ENCODE data around the gene UST. TPM values are rescaled to one million over a fixed set of nuclear protein-coding genes. Genes with fewer than 3 reads are reported as not detected.

Gene UST
- total RNA-seq, 1 donor = 13.0 TPM

DNA sequence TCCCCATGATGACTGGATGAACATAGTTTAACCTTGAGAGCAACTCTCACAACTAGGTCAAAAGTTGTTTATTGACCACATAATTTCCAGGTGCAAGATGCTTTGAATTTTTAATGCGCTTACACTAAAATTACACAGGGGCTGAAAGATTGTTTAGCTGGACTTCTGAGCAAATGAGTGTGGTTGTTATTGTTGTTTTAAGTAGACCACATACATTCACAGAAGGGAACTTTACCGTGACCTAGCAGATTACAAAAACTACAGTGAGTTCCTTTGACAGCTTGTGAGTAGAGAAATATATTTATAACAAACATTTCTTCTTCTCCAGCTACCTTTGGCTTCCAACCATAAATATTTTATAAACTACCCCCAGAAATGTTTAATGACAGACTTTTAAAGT is 178.9 kb downstream of the UST start:
- no peak overlapping the region for H3K4me3 ChIP-seq (ENCODE audit: low read depth, low read length)
- no peak for DNase-seq (ENCODE audit: low read depth)
- TF ChIP-seq, protein P1, sequence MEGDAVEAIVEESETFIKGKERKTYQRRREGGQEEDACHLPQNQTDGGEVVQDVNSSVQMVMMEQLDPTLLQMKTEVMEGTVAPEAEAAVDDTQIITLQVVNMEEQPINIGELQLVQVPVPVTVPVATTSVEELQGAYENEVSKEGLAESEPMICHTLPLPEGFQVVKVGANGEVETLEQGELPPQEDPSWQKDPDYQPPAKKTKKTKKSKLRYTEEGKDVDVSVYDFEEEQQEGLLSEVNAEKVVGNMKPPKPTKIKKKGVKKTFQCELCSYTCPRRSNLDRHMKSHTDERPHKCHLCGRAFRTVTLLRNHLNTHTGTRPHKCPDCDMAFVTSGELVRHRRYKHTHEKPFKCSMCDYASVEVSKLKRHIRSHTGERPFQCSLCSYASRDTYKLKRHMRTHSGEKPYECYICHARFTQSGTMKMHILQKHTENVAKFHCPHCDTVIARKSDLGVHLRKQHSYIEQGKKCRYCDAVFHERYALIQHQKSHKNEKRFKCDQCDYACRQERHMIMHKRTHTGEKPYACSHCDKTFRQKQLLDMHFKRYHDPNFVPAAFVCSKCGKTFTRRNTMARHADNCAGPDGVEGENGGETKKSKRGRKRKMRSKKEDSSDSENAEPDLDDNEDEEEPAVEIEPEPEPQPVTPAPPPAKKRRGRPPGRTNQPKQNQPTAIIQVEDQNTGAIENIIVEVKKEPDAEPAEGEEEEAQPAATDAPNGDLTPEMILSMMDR (IDR thresholded peaks at IDR 0.05; ENCODE audit: insufficient read depth, low read depth, low read length) = no peak

DNA sequence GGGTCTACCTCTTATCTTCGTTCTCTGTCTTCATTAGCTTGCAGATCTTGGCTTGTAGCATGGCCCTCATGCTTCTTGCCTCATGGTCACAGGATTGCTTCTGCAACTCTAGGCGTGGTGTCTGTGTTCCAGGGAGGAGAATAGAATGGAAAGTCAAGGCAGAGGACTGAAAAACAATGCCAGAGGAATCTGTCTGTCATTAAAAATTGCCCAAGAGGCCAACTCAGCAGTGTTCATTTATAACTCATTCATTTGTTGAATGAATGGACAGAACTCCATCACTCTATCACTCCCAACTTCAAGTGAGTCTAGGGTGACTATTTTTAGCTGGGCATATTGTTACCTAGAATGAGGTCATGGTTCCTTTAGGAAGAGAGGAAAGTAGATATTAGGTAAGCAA is 179.6 kb downstream of the UST start:
- H3K4me3 ChIP-seq (ENCODE audit: low read depth, low read length) = no peak overlapping the region
- no peak for DNase-seq (ENCODE audit: low read depth)
- TF ChIP-seq, protein P1 (IDR thresholded peaks at IDR 0.05; ENCODE audit: insufficient read depth, low read depth, low read length) = no peak

DNA sequence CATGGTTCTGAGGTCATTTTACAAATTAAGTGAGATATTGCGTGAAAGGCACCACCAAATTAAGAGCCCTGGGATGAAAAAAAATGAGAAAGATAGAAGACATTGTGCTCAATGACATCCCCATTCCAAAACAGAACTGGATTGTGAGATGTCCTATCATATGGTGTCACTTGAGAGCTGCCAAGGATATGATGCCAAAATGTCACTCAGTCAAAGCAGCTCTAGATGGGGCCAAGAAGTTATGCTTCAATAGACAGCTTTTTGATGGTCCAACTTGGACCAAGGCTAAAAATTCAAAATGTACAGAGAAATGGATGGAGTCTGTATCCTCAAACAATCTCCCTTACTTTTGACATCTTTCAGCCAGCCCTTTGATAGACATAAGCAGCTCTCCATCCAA is 180.8 kb downstream of the UST start:
- no peak for DNase-seq (ENCODE audit: low read depth)
- TF ChIP-seq, protein P1 (IDR thresholded peaks at IDR 0.05; ENCODE audit: insufficient read depth, low read depth, low read length) = no peak
- no peak overlapping the region for H3K4me3 ChIP-seq (ENCODE audit: low read depth, low read length)

DNA sequence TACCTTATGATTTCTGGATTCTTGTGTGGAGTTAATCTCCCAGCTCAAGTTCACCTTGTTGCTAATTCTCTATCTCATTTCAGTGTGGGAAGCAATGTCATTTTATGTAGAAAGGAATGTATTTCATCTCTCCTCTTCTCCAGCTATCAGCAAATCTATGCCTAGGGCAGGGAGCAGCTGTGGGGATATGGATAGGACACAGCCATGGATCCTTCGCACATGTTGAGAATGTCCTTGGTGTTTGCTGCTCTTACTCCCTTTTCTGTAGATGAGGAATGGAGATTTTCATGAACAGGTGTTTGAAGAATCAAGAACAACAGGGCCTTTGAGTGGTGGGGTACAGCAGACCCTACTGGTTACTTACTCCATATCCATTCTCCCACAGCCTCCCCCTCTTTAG is 182.0 kb downstream of the UST start:
- TF ChIP-seq, protein P1 (IDR thresholded peaks at IDR 0.05; ENCODE audit: insufficient read depth, low read depth, low read length) = no peak
- no peak for DNase-seq (ENCODE audit: low read depth)
- H3K4me3 ChIP-seq (ENCODE audit: low read depth, low read length) = no peak overlapping the region

DNA sequence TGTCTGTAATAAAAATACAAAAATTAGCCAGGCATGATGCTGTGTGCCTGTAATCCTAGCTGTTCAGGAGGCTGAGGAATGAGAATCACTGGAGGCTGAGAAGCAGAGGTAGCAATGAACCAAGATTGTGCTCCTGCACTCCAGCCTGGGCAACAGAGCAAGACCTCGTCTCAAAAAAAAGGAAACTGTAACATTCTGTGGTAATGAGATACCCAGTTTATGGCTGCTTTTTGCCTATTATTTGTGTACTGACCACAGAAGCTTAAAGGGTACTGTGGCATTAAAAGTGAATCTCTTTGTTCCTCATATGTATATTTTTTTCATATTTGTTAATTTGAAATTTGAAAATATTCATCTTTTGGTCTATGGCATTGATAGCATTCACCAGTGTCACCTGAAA is 185.4 kb downstream of the UST start:
- TF ChIP-seq, protein P1 (IDR thresholded peaks at IDR 0.05; ENCODE audit: insufficient read depth, low read depth, low read length) = no peak
- H3K4me3 ChIP-seq (ENCODE audit: low read depth, low read length) = no peak overlapping the region
- DNase-seq (ENCODE audit: low read depth) = no peak

DNA sequence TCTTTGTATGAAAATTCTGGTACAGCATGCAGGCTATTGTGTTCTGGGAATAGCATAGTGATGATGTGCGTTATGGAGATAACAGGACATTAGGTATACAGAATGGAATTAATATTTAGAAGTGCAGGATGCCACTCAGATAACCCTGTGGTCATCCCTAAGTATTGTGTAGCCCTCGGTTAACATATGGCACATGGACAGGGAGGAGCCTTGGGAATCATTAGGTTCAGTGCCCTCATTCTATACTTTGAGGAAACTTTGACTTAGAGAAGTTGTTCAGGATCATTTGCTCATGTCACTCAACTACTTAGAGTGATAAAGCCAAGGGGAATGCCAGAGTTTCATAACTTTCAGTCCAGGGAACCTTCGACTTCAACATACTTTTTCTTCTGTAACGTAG is 185.9 kb downstream of the UST start:
- TF ChIP-seq, protein P1 (IDR thresholded peaks at IDR 0.05; ENCODE audit: insufficient read depth, low read depth, low read length) = no peak
- H3K4me3 ChIP-seq (ENCODE audit: low read depth, low read length) = no peak overlapping the region
- no peak for DNase-seq (ENCODE audit: low read depth)

DNA sequence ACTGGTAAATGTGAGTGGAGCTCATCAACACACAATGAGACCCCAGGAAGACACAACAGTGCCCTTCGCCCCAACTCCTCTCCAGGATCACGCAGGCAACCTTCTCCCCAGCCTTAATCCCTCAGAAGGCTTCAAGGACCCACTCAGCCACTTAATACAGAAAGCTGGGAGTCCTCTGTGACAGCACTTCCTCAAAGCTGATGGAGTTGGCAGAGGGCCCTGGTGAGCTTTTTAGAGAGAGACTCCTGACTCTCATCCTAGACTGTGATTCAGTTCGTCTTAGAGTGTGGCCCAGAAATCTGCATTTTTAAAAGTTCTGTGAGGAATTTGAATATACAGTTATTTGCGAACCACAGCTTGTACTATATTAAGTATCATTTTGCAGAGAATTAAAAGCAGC is 187.7 kb downstream of the UST start:
- TF ChIP-seq, protein P1 (IDR thresholded peaks at IDR 0.05; ENCODE audit: insufficient read depth, low read depth, low read length) = no peak
- H3K4me3 ChIP-seq (ENCODE audit: low read depth, low read length) = no peak overlapping the region
- DNase-seq (ENCODE audit: low read depth) = no peak
